IMR-90 (cell line): ENCODE results near the gene CDC42EP5. TPM values are rescaled to one million over a fixed set of nuclear protein-coding genes. Genes with fewer than 3 reads are reported as not detected.

Experiments
- ATAC-seq: fragments of 200-7000 bp; cut with Tn5 transposase; 2 replicates; pipeline ENCODE4 v1.9.1; 2020; ENCODE audit warnings: low read depth, mild to moderate bottlenecking, moderate library complexity
- BruUV-seq: library from RNA; stranded (reverse); fragments of 400-500 nt; replicated peaks from 2 replicates; lab custom pipeline; 2021; lab: Mats Ljungman, UMichigan
- CTCF ChIA-PET: fragments of 300-600 bp; formaldehyde crosslinking; extraction: SDS; loops from one replicate; lab custom pipeline; 2021; ENCODE audit warnings: antibody characterized with exemption; lab: Yijun Ruan, JAX
- POLR2A ChIA-PET: fragments of 300-600 bp; sonication (Branson Sonifier 250); formaldehyde crosslinking; loops from one replicate; lab custom pipeline; 2022; ENCODE audit warnings: antibody characterized with exemption; ENCODE audit not compliant: unreplicated experiment; lab: Charles Lee
- DNase-seq: peaks from one replicate; pipeline ENCODE4 v3.0.0; 2013
- H2AFZ ChIP-seq: replicated peaks from 2 replicates; pipeline ENCODE3; 2013; ENCODE audit warnings: low read length, mild to moderate bottlenecking; ENCODE audit not compliant: poor library complexity
- H2AK5ac ChIP-seq: 2 replicates; pipeline ENCODE4 v1.6.1; 2013; ENCODE audit warnings: low read depth, low read length, inconsistent platforms
- H2AK9ac ChIP-seq: replicated peaks from 2 replicates; pipeline ENCODE3; 2013; ENCODE audit warnings: mild to moderate bottlenecking, low read depth, low read length, moderate library complexity; ENCODE audit not compliant: poor library complexity
- H2BK120ac ChIP-seq: 2 replicates; pipeline ENCODE4 v1.6.1; 2013; ENCODE audit warnings: low read depth, low read length, inconsistent platforms
- H2BK15ac ChIP-seq: 3 replicates; pipeline ENCODE4 v1.6.1; 2013; ENCODE audit warnings: low read depth, low read length, inconsistent platforms
- H2BK20ac ChIP-seq: 2 replicates; pipeline ENCODE4 v1.6.1; 2013; ENCODE audit warnings: low read depth, mild to moderate bottlenecking, inconsistent platforms, low read length, moderate library complexity
- H2BK5ac ChIP-seq: 2 replicates; pipeline ENCODE4 v1.6.1; 2013; ENCODE audit warnings: mild to moderate bottlenecking, low read depth, low read length, inconsistent platforms; ENCODE audit not compliant: poor library complexity, severe bottlenecking
- H3K14ac ChIP-seq: replicated peaks from 2 replicates; pipeline ENCODE4 v1.6.1; 2013; ENCODE audit warnings: low read depth, low read length, inconsistent platforms
- H3K18ac ChIP-seq: 2 replicates; pipeline ENCODE4 v1.6.1; 2013; ENCODE audit warnings: low read depth, low read length, control low read depth
- H3K23ac ChIP-seq: 2 replicates; pipeline ENCODE4 v1.6.1; 2013; ENCODE audit warnings: low read depth, low read length, inconsistent platforms
- H3K27ac ChIP-seq: 2 replicates; pipeline ENCODE4 v1.5.1; 2013; ENCODE audit warnings: mild to moderate bottlenecking, control low read depth, low read length; ENCODE audit not compliant: insufficient read depth
- H3K27me3 ChIP-seq: 2 replicates; pipeline ENCODE4 v1.6.1; 2013; ENCODE audit warnings: low read length; ENCODE audit not compliant: control insufficient read depth, insufficient read depth
- H3K36me3 ChIP-seq: 2 replicates; pipeline ENCODE4 v1.6.1; 2013; ENCODE audit warnings: low read length, mixed read lengths; ENCODE audit not compliant: control insufficient read depth, insufficient read depth
- H3K4ac ChIP-seq: 2 replicates; pipeline ENCODE4 v1.6.1; 2013; ENCODE audit warnings: low read depth, low read length, inconsistent platforms
- H3K4me1 ChIP-seq: 2 replicates; pipeline ENCODE4 v1.6.1; 2013; ENCODE audit warnings: low read length, mixed read lengths; ENCODE audit not compliant: control insufficient read depth, insufficient read depth
- H3K4me2 ChIP-seq: 2 replicates; pipeline ENCODE4 v1.6.1; 2013; ENCODE audit warnings: low read depth, mild to moderate bottlenecking, control low read depth, low read length, moderate library complexity
- H3K4me3 ChIP-seq: 2 replicates; pipeline ENCODE4 v1.5.1; 2013; ENCODE audit warnings: low read depth, mild to moderate bottlenecking, control low read depth, low read length, moderate library complexity; ENCODE audit not compliant: insufficient read depth
- H3K56ac ChIP-seq: 2 replicates; pipeline ENCODE4 v1.6.1; 2013; ENCODE audit warnings: low read length, inconsistent platforms; ENCODE audit not compliant: insufficient read depth; ENCODE audit errors: extremely low read depth
- H3K79me1 ChIP-seq, 2 experiments: 2 replicates each; pipeline ENCODE4 v1.6.1; 2013; ENCODE audit warnings: low read length in 2 of 2, inconsistent platforms in 1 of 2, low read depth in 1 of 2
- H3K9ac ChIP-seq: 2 replicates; pipeline ENCODE4 v1.6.1; 2013; ENCODE audit warnings: low read depth, low read length, control low read depth
- H3K9me1 ChIP-seq: 2 replicates; pipeline ENCODE4 v1.6.1; 2013; ENCODE audit warnings: low read length, inconsistent platforms; ENCODE audit not compliant: insufficient read depth
- H3K9me3 ChIP-seq: 2 replicates; pipeline ENCODE4 v1.6.1; 2013; ENCODE audit warnings: low read length; ENCODE audit not compliant: control insufficient read depth, insufficient read depth
- H4K20me1 ChIP-seq: 2 replicates; pipeline ENCODE4 v1.6.1; 2013; ENCODE audit warnings: low read length, inconsistent platforms; ENCODE audit not compliant: insufficient read depth
- H4K5ac ChIP-seq: 2 replicates; pipeline ENCODE4 v1.6.1; 2013; ENCODE audit warnings: mild to moderate bottlenecking, low read depth, low read length, control low read depth
- H4K8ac ChIP-seq, 2 experiments: 2 replicates each; pipeline ENCODE4 v1.6.1; 2013; ENCODE audit warnings: low read depth in 2 of 2, low read length in 2 of 2, control low read depth in 1 of 2, inconsistent platforms in 1 of 2
- H4K91ac ChIP-seq: 2 replicates; pipeline ENCODE4 v1.6.1; 2013; ENCODE audit warnings: low read depth, low read length, inconsistent platforms; ENCODE audit not compliant: insufficient read depth
- BHLHE40 ChIP-seq: fragments of 150-350 bp; IDR thresholded peaks from 2 replicates; pipeline ENCODE4 v1.6.1; 2016; ENCODE audit warnings: mild to moderate bottlenecking, low read depth, low read length
- CEBPB ChIP-seq: IDR thresholded peaks from 2 replicates; pipeline ENCODE4 v1.6.1; 2012; ENCODE audit warnings: low read depth, low read length, improper control_type of control experiment
- FOS ChIP-seq: fragments of 150-350 bp; IDR thresholded peaks from 2 replicates; pipeline ENCODE4 v1.6.1; 2016; ENCODE audit warnings: low read depth, low read length
- MAFK ChIP-seq: IDR thresholded peaks from 2 replicates; pipeline ENCODE4 v1.6.1; 2012; ENCODE audit warnings: low read depth, low read length, improper control_type of control experiment
- MAZ ChIP-seq: IDR thresholded peaks from 2 replicates; pipeline ENCODE4 v1.6.1; 2012; ENCODE audit warnings: low read depth, mild to moderate bottlenecking, low read length, improper control_type of control experiment, moderate library complexity, borderline replicate concordance
- MXI1 ChIP-seq: IDR thresholded peaks from 2 replicates; pipeline ENCODE4 v1.6.1; 2012; ENCODE audit warnings: low read depth, mild to moderate bottlenecking, low read length, moderate library complexity, borderline replicate concordance
- POLR2A ChIP-seq: IDR thresholded peaks from 2 replicates; pipeline ENCODE4 v1.6.1; 2012; ENCODE audit warnings: mild to moderate bottlenecking, low read depth, low read length
- RAD21 ChIP-seq: IDR thresholded peaks from 2 replicates; pipeline ENCODE4 v1.6.1; 2012; ENCODE audit warnings: low read length, improper control_type of control experiment
- WGBS, 2 experiments: methylation state at CpG; one replicate each; pipeline versions ENCODE4 v1.1.5 to v1.1.7; 2013; ENCODE audit warnings: missing lambda C conversion rate in 2 of 2; ENCODE audit not compliant: insufficient read length in 1 of 2; ENCODE audit errors: extremely low coverage in 2 of 2; 5-methylcytosine and 5-hydroxymethylcytosine counted together
- dilution Hi-C: fragments of 300-500 bp; cut with HindIII; formaldehyde crosslinking; loops from one replicate; pipeline ENCODE4 v1.14.3; 2018; ENCODE audit warnings: low sequenced_read_pairs; ENCODE audit not compliant: unreplicated experiment
- in situ Hi-C: fragments of 300-500 bp; cut with MboI; formaldehyde crosslinking; loops from 3 replicates; pipeline ENCODE4 v1.14.3; 2019; ENCODE audit warnings: low sequenced_read_pairs, inconsistent platforms, mixed read lengths
- intact Hi-C: fragments of 100-400 bp; cut with micrococcal nuclease; formaldehyde crosslinking; loops from 2 replicates; pipeline ENCODE4 v1.10.0; 2022
- polyA plus RNA-seq, 3 experiments: library from polyadenylated mRNA; depleted of rRNA; stranded (reverse); fragments of >200 nt; gene quantifications; 2 replicates each; pipeline ENCODE4 v1.2.3, GENCODE V29; 2012; ENCODE audit warnings: low replicate concordance in 1 of 3
- total RNA-seq: library from RNA; depleted of rRNA; stranded (reverse); fragments of >200 nt; gene quantifications from 2 replicates; pipeline ENCODE4 v1.2.3, GENCODE V29; 2012

The CDC42EP5 gene
- total and polyA plus RNA-seq, 2 of the 4 experiments (the other 2 are of a cell fraction), result 7.2 to 25.3 TPM

GRCh38 chr19:54430306-54431254 is 42.5 kb downstream of the CDC42EP5 start:
- Histone ChIP-seq H2BK20ac (no peak overlapping the region), H3K23ac (no peak overlapping the region), H3K9ac (peak overlapping the region; percentile 63; the same call in 1 of the 2 replicates), H3K4me3 (peak overlapping the region; percentile 56), H2AFZ (peak overlapping the region; percentile 86), H3K9me1 (peaks cover 3% of the 10 kb centered on the region; the same call in 1 of the 2 replicates), H2BK120ac (no peak overlapping the region), H3K36me3 (peaks cover 2% of the 10 kb centered on the region; the same call in 1 of the 2 replicates), H3K4me2 (peak overlapping the region; percentile 97), H2BK5ac (no peak overlapping the region), H4K8ac (no peak overlapping the region), H3K9me3 (no peaks in the 10 kb centered on the region), H3K18ac (no peak overlapping the region), H3K56ac (no peak overlapping the region), H3K79me1 (no peaks in the 10 kb centered on the region; a peak in 1 of 4 replicates), H2BK15ac (no peak overlapping the region), H3K4ac (no peak overlapping the region), H4K5ac (no peak overlapping the region), H3K27ac (no peak overlapping the region), H3K14ac (no peak overlapping the region), H3K27me3 (peaks cover 11% of the 10 kb centered on the region; the same call in 1 of the 2 replicates), H2AK9ac (peak overlapping the region; percentile 55), H2AK5ac (0 out of 2 replicates have a peak overlapping the region, but pooled peaks have one; percentile 31), H3K4me1 (0 out of 2 replicates have a peak, but pooled peaks cover 2% of the 10 kb centered on the region), H4K91ac (no peak overlapping the region), H4K20me1 (no peaks in the 10 kb centered on the region; the same call in 1 of the 2 replicates)
- dilution Hi-C loops (no loop called here), in situ Hi-C loops (no loop called here), intact Hi-C loops (no loop called here)
- WGBS, 2 experiments, result 57% methylated on average over 4 of the region's 43 CpGs; no CpG with 5 or more reads in 1 of the 2 experiments
- ChIA-PET POLR2A (interaction anchor here (0.5 to 0.9 kb wide), 2 partner anchors 33 to 240 kb away, joined by 3 read pairs; partner anchors contain the start of gene LENG9), CTCF (no interaction called here)
- no peak for TF ChIP-seq MAFK
- TF ChIP-seq POLR2A, result no peak
- 0 out of 2 replicates have a peak, but pooled peaks have one; percentile 18 for TF ChIP-seq MAZ
- no peak for TF ChIP-seq MXI1
- no peak for TF ChIP-seq CEBPB
- TF ChIP-seq RAD21, result no peak
- no peak for TF ChIP-seq FOS
- no peak for TF ChIP-seq BHLHE40
- no TSS peak for BruUV-seq
- ATAC-seq (peak; percentile 87), DNase-seq (no peak)
